GM21515 (cell line): Measurements from ENCODE around the gene SYNPO.

Source experiments
- ATAC-seq: cut with Tn5 transposase; IDR thresholded peaks from one replicate; pipeline ENCODE4 v1.9.1; 2021; ENCODE audit not compliant: unreplicated experiment

The SYNPO gene

GRCh38 chr5:150655221-150655620, 14.8 kb downstream of the SYNPO start:
- no peak for ATAC-seq

DNA sequence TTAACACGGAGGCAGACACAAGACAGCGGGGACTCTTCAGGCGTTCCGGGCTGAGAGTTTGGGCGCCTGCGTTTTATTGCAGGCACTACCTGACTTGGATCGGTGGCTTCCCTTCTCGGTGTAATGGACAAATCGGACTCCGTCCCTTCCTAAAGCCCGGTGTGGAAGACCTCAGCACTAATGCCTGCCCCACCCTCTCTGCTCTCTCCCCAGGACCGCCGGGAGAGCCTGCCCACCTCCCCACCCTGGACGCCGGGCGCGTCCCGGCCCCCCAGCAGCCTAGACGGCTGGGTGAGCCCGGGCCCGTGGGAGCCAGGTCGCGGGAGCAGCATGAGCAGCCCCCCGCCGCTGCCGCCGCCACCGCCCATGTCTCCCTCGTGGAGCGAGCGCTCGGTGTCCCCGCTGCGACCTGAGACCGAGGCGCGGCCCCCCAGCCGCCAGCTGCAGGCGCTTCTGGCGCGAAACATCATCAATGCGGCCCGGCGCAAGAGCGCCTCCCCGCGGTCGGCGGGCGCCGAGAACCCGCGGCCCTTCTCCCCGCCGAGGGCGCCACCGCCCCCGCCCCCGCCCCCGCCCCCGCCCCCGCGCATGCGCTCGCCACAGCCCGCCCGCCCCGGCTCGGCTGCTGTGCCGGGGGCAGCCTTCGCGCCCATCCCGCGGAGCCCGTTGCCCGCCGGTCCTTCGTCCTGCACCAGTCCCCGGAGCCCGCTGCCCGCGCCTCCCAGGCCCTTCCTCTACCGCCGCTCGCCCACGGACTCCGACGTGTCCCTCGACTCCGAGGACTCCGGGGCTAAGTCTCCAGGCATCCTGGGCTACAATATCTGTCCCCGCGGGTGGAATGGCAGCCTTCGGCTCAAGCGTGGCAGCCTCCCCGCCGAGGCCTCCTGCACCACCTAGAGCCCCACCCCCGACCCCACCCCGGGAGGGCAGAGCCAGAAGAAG, 16.0 kb downstream of the SYNPO start:
- peak; percentile 65 for ATAC-seq

- no peak for ATAC-seq
Observed at GRCh38 chr5:150658121-150658520, 17.7 kb downstream of the SYNPO start.

- no peak for ATAC-seq
Observed at GRCh38 chr5:150658699-150659265, 18.3 kb downstream of the SYNPO start.

- no peak for ATAC-seq
Observed at GRCh38 chr5:150659360-150660107, 19.1 kb downstream of the SYNPO start.

- ATAC-seq, result no peak
Observed at GRCh38 chr5:150660108-150660831, 19.8 kb downstream of the SYNPO start.

DNA sequence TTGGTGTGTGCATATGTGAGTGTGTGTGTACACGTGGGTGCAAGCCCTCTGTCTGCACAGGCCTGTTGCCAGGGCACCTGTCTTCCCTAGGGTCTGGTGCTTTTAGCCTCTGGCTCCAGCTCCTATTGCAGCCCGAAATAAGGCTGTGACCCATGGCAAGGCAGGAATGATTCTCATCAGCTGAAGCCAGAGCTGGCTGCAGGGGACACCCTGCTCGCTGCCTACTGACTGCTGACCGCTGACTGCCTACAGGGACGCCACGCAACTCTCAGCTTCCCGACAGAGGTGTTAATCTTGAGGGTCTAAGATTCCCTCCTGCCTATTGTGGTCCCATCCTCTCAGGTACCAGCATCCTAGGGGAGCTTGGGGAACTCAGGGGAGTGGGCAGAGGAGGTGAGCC, 20.6 kb downstream of the SYNPO start, which contains the start of gene MYOZ3:
TSS of gene MYOZ3 (plus strand) at position 166 of the 400 bp plus-strand sequence. CDS start 1,691 bp downstream, outside the sequence.
- no peak for ATAC-seq

GRCh38 chr5:150661821-150662596, 21.5 kb downstream of the SYNPO start:
- no peak for ATAC-seq

DNA sequence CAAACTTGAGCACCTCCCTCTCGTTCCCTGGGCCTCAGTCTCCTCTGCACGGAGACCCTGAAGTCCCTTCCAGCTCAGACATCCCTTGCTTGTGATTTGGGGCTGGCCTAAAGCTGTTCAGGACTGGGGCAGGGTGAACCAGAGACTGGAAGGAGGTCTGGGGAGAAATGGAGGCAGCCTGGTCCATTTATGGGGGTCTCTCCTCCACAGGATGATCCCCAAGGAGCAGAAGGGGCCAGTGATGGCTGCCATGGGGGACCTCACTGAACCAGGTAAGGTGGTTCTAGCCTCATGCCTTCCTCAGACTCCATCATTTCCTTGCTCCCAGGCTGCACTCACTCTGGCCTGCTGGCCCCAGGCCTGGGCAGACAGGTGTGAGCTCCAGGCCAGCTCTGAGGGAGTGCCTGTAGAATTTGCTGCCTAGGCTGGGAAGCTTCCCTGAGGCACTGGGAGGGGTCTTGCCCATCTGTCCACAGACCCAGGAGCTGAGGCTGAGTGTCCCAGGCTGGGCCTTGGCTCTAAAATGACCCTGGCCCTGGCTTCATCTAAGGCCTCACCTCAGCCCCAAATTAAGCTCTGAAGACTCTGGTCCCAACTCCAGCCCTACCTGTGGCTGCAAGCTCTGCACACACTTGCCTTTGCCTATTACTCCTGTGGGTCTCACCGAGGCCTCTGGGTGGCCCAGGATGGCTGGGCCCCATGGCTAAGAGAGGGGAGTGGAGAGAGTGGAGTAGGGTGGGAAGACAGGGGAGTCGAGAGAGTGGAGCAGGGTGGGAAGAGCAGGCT, 22.5 kb downstream of the SYNPO start:
- no peak for ATAC-seq

- ATAC-seq, result no peak
Observed at GRCh38 chr5:150663936-150664335, 23.5 kb downstream of the SYNPO start.

- ATAC-seq, result no peak
Observed at GRCh38 chr5:150665044-150665443, 24.6 kb downstream of the SYNPO start.

GRCh38 chr5:150670275-150670947, 30.0 kb downstream of the SYNPO start:
- ATAC-seq, result no peak

- no peak for ATAC-seq
Observed at GRCh38 chr5:150670948-150671310, 30.5 kb downstream of the SYNPO start.

GRCh38 chr5:150671509-150672236, 31.2 kb downstream of the SYNPO start:
- no peak for ATAC-seq

DNA sequence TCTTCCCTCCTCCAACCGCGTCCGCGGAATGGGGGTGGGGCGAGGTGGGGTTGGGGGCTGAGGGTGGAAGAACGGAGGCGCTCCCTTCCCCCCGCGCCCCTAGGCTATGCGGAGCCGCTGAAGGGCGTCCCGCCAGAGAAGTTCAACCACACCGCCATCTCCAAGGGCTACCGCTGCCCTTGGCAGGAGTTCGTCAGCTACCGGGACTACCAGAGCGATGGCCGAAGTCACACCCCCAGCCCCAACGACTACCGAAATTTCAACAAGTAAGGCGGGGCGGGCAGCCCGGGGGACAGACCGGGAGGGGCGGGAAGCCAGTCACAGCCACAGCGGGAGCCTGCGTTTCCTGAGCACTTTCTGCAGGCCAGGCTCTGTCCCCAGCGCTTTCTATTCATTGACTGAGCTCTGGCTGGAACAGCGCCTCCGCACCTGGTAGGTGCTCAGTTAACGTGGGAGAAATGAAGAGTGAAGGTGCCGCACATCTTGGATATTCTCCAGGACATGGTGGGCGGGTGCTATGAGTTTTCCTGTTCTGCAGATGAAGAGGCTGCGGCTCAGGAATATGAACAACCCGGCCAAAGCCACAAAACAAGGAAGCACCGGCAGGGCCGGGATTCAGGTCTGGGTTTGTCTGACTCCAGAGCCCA, 31.9 kb downstream of the SYNPO start:
- no peak for ATAC-seq

- no peak for ATAC-seq
Observed at GRCh38 chr5:150672884-150673275, 32.4 kb downstream of the SYNPO start.

- ATAC-seq, result no peak
Observed at GRCh38 chr5:150674341-150674821, 33.9 kb downstream of the SYNPO start.

DNA sequence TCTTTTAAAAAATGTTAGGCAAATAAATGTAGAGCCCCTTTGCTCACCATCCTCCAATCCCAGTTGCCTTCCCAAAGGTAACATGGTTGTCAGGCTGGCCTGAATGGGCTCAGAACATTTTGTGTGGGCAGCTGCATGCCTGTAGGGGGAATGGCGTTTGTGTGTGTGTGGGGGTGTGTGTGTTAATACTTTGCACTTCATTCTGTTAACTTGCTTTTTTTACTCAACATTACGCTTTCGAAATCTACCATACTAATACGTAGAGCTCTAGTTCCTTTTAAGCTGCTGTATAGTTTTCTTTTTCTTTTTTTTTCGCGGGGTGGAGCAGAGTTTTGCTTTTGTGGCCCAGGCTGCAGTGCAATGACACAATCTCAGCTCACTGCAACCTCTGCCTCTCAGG, 34.6 kb downstream of the SYNPO start:
- no peak for ATAC-seq
